ENCODE data around the gene LACC1.

DNA sequence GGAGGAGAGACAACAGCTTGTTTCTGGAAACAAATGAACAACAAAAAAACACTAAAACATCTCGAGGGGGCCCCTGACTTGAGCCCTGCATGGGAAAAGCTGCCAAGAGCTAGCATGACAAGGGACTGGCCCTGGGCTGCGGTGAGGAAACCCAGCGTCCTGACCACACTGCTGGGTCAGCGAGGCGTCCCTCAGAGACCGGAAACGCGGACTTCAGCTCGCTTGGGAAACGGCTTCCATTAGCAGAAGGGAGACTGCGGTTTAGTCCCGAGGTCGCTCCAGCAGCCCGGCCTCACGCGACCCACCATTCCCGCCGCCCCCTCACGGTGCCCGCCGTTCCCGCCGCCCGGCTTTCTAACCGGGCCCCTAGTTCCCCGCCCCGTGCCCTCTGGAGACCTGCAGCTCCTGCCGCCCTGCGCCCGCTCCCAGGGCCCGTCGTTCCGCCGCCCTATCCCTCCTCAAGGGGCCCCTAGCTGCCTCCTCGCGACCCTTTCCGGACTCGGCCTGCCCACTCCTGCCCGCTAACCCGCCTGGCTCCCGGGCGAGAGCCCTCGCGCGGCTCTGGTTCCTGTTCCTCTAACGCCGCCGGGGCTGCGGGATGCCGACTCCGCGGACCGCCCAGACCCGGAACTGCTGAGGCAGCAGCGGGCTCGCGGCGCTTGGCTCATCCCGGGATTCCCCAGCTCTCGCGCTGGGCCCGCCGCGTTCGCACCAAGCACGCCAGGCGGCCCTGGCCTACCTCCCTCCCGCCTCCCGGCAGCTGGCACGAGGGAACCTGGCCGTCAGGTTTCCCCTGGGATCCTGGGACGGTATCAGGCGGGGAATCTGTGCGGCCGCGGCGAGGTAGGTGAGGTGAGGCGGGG lies 581 bp upstream of the LACC1 start, which contains the start of gene CCDC122:
- TF ChIP-seq, protein P1, sequence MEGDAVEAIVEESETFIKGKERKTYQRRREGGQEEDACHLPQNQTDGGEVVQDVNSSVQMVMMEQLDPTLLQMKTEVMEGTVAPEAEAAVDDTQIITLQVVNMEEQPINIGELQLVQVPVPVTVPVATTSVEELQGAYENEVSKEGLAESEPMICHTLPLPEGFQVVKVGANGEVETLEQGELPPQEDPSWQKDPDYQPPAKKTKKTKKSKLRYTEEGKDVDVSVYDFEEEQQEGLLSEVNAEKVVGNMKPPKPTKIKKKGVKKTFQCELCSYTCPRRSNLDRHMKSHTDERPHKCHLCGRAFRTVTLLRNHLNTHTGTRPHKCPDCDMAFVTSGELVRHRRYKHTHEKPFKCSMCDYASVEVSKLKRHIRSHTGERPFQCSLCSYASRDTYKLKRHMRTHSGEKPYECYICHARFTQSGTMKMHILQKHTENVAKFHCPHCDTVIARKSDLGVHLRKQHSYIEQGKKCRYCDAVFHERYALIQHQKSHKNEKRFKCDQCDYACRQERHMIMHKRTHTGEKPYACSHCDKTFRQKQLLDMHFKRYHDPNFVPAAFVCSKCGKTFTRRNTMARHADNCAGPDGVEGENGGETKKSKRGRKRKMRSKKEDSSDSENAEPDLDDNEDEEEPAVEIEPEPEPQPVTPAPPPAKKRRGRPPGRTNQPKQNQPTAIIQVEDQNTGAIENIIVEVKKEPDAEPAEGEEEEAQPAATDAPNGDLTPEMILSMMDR (IDR thresholded peaks at IDR 0.05 in 8 of 11, conservative IDR thresholded peaks at IDR 0.05 in 3 of 11): peak in 3 of 11 experiments; percentile 10 to 15 (median 11)
- TF ChIP-seq POLR2A (IDR thresholded peaks at IDR 0.05) (peak in 2 of 3 donors; percentile 67 to 75), POLR2AphosphoS5 (IDR thresholded peaks at IDR 0.05) (peak; percentile 85 to 96 (median 92))
